GM04503 (cell line): Measurements from ENCODE around the gene STARD8.
"Not testable (repeated sequence)": the region's sequence is repeated elsewhere in the genome, so short reads cannot be mapped to it uniquely, and the experiment has no call there.

Experiments
- DNase-seq: peaks from one replicate; pipeline ENCODE4 v3.0.0-alpha.2; 2012; ENCODE audit warnings: low read depth

The STARD8 gene

GRCh38 chrX:68717663-68718442 lies 70.4 kb downstream of the STARD8 start:
- DNase-seq = no peak

DNA sequence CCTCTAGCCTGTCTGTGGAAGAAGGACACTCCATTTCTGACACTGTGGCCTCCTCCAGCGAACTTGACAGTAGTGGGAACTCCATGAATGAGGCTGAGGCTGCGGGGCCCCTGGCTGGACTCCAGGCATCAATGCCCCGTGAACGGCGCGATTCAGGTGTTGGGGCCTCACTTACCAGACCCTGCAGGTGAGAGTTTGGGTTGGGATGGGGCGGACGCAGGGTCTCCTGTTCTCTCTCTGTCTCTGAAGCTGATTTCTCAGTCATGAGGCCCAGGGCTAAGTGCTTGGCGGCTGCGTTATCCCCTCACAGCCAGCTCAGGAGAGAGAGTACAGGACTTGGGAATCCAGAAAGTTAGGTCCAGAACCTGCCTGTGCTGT lies 71.0 kb downstream of the STARD8 start:
- DNase-seq = no peak

DNA sequence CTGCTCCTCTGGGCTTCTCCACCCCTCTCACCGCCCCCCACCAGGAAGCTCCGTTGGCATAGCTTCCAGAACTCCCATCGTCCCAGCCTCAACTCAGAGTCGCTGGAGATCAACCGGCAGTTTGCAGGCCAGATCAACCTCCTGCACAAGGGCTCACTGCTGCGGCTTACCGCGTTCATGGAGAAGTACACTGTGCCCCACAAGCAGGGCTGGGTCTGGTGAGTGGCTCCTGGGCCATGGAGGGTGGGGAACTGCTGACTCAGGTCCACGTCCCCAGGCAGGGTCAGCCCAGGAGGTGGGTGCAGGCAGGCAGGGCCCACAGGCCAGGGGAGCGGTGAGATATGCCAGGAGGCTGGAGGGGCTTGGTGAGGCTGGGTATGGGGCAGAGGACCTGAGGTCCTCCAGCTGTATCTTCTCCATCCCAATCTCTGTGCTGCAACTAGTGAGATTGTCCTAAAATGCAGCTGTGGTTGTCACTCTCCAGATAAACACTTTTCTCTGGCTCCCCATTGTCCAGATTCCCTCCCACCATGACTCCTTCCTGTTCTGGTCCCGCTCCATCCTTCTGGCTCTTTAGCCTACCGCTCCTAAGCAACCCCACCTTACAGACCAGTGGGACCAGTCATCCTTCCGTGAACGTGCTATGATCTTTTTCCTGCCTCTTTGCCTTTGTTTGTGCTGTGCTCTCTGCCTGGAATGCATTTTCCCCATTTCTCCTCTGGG lies 71.9 kb downstream of the STARD8 start:
- DNase-seq = no peak

GRCh38 chrX:68719904-68720614 lies 72.6 kb downstream of the STARD8 start:
- no peak for DNase-seq

DNA sequence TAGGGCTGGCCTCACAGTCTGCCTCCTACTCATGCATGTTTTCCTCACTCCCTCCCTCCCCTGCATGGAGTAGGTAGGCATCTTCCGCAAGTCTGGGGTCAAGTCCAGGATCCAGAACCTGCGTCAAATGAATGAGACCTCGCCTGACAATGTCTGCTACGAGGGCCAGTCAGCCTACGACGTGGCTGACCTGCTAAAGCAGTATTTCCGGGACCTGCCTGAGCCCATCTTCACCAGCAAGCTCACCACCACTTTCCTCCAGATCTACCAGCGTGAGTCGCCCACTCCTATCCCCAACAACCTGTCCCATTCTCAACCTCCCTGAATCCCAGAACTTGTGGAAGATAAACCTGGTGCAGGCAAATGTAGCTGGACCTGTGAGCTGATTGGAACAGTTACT lies 73.4 kb downstream of the STARD8 start:
- no peak for DNase-seq

DNA sequence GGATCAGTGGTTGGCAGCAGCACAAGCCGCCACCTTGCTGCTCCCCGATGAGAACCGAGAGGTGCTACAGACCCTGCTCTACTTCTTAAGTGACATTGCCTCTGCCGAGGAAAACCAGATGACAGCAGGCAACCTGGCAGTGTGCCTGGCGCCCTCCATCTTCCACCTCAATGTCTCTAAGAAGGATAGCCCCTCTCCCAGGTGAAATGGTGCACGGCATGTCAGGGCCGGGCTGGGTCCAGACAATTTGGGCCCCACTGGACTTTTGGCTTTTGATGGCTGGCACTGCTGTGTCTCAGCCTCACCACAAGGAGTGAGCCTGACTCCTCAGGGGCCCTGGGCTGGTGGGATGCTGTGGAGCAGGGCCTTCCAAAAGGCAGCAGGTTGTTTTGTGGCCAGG lies 74.1 kb downstream of the STARD8 start:
- no peak for DNase-seq

GRCh38 chrX:68721991-68722860 lies 74.8 kb downstream of the STARD8 start:
- no peak for DNase-seq

DNA sequence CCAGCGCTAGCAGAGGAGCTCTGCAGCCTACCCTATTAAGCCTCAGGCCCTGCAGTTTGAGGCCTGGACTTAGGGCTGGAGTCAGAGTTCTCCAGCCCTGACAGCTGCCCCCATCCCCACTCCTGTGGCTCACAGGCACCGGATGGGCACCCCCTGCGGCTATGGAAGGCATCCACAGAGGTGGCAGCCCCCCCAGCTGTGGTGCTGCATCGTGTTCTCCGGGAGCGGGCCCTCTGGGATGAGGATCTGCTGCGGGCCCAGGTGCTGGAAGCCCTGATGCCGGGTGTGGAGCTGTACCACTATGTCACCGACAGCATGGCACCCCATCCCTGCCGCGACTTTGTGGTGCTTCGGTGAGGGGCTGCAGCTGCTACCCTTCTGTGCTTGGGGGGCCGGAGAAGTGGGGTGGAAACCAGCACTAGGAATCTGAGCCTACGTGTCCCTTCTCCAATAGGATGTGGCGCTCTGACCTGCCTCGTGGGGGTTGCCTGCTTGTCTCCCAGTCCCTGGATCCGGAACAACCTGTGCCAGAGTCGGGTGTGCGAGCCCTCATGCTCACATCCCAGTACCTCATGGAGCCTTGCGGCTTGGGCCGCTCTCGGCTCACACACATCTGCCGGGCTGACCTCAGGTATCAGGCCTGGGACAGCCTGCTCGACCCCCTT lies 76.2 kb downstream of the STARD8 start:
- no peak for DNase-seq

GRCh38 chrX:68724531-68725020 lies 77.1 kb downstream of the STARD8 start:
- no peak for DNase-seq

DNA sequence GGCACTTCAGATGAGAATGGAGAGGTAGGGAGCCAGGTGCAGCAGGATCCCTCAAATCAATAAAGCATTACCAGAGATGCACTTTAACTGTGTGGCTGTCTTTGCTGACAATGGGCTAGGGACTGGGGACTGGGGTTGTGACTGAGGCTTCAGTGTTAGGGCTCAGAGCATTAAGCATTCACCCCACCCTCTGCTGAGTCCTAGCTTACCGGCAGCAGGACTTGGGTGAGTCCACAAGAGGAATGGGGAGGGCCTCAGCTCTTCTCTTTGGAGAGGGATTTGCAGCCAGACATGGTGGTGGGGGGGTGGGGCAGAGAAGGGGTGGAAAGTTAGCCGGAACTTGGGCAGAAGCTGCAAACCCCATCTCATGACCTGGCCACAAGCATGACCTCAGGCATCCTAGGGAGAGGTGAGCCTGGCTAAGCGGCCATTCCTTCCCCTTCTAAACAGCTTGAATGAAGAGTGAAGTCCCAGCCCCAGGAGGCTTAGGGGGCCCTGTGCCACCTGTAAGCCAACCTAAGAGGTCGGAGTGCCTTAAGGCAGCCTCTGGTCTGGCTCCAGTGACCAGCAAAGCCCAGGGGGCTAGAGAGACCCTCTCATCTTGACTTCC lies 78.4 kb downstream of the STARD8 start:
- DNase-seq = no peak

- DNase-seq = no peak
Measured at GRCh38 chrX:68726366-68726765, 78.9 kb downstream of the STARD8 start.

- no peak for DNase-seq
Measured at GRCh38 chrX:68727696-68728095, 80.2 kb downstream of the STARD8 start.

DNA sequence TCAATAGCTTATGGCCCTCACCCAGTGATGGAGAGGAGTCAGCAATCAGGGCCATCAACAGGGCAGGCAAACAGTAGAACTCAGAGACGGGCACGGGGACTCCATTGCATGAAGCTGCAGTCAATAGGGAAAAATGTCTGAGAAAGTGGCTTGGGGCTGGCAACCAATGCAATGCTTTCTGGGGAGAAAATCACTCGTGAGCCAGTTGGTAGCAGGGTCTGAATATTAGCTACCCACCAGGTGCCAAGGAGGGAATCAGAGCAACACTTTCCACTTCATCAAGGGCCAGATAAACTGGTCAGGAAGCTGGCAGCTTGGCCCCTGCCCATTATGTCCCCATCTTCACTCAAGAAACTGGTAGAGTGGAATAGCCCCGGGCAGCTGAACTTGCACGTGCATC lies 80.7 kb downstream of the STARD8 start:
- no peak for DNase-seq

GRCh38 chrX:68731254-68731653 lies 83.8 kb downstream of the STARD8 start:
- no peak for DNase-seq

DNA sequence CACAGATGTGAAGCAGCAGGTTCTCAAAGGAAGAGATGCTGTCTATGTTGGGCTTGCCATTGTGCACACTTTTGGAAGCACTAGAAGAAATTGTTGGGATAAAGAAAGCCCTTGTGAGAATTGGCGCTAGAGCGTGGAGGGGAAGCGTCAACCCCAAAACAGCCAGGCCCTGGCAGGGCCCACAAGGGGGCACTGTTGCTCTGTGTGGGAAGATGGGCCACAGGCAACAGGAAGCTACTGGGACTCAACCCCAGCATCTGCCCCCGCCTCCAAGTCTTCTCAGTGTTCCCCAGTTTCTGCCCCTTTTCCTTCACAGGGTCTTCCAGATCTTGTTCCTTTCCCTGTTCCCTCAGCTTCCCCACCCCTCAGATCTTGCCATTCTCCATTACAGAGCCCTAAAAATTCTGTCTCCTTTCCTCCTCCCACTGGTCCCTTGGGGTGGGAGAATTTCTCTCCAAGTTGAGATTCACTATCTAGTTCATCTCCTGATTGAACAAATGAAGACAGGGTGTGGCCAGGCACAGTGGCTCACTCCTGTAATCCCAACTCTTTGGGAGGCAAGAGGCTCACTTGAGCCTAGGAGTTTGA lies 85.5 kb downstream of the STARD8 start:
- no peak for DNase-seq

DNA sequence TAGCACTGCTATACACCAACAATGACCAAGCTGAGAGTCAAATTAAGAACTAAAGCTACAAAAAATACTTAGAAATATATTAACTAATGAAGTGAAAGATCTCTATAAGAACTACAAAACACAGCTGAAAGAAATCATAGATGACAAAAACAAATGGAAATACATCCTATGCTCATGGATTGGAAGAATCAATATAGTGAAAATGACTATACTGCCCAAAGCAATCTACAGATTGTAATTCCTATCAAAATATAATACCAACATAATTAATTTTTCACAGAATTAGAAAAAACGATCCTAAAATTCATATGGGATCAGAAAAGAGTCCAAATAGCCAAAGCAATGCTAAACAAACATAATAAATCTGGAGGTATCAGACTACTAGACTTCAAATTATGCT lies 87.8 kb downstream of the STARD8 start:
- DNase-seq = peak; percentile 9

DNA sequence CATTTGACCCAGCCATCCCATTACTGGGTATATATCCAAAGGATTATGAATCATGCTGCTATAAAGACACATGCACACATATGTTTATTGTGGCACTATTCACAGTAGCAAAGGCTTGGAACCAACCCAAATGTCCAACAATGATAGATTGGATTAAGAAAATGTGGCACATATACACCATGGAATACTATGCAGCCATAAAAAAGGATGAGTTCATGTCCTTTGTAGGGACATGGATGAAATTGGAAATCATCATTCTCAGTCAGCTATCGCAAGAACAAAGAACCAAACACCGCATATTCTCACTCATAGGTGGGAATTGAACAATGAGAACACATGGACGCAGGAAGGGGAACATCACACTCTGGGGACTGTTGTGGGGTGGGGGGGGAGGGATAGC lies 94.4 kb downstream of the STARD8 start:
- DNase-seq = not testable (repeated sequence)

GRCh38 chrX:68743754-68744153 lies 96.3 kb downstream of the STARD8 start:
- DNase-seq = no peak

GRCh38 chrX:68746988-68747387 lies 99.5 kb downstream of the STARD8 start:
- no peak for DNase-seq

GRCh38 chrX:68748030-68748429 lies 100.6 kb downstream of the STARD8 start:
- no peak for DNase-seq

GRCh38 chrX:68749426-68749825 lies 102.0 kb downstream of the STARD8 start:
- no peak for DNase-seq
